Measurements from ENCODE around the gene ANXA3.

The ANXA3 gene

GRCh38 chr4:78644063-78644691 lies 92.6 kb downstream of the ANXA3 start:
- H3K4me3 ChIP-seq (ENCODE audit: low read depth, low read length): no peak overlapping the region
- no peak for TF ChIP-seq CTCF (IDR thresholded peaks at IDR 0.05; ENCODE audit: control insufficient read depth, extremely low read depth, insufficient read depth)

GRCh38 chr4:78644744-78645330 lies 93.3 kb downstream of the ANXA3 start:
- TF ChIP-seq CTCF (IDR thresholded peaks at IDR 0.05; ENCODE audit: control insufficient read depth, extremely low read depth, insufficient read depth): peak; percentile 63
- peak; percentile 42 for DNase-seq (ENCODE audit: low read depth)

More at GRCh38 chr4:78644063-78644691, 92.6 kb downstream of the ANXA3 start:
- no peak for DNase-seq (ENCODE audit: low read depth)

GRCh38 chr4:78645853-78646757 lies 94.5 kb downstream of the ANXA3 start:
- peak; percentile 86 for DNase-seq (ENCODE audit: low read depth)
- no peak overlapping the region for H3K4me3 ChIP-seq (ENCODE audit: low read depth, low read length)
- no peak for TF ChIP-seq CTCF (IDR thresholded peaks at IDR 0.05; ENCODE audit: control insufficient read depth, extremely low read depth, insufficient read depth)

More at GRCh38 chr4:78644744-78645330, 93.3 kb downstream of the ANXA3 start:
- H3K4me3 ChIP-seq (ENCODE audit: low read depth, low read length): no peak overlapping the region

GRCh38 chr4:78647272-78647671 lies 95.7 kb downstream of the ANXA3 start:
- DNase-seq (ENCODE audit: low read depth): no peak

GRCh38 chr4:78648640-78649363 lies 97.2 kb downstream of the ANXA3 start:
- no peak for TF ChIP-seq CTCF (IDR thresholded peaks at IDR 0.05; ENCODE audit: control insufficient read depth, extremely low read depth, insufficient read depth)
- no peak for DNase-seq (ENCODE audit: low read depth)
- no peak overlapping the region for H3K4me3 ChIP-seq (ENCODE audit: low read depth, low read length)

More at GRCh38 chr4:78647272-78647671, 95.7 kb downstream of the ANXA3 start:
- no peak for TF ChIP-seq CTCF (IDR thresholded peaks at IDR 0.05; ENCODE audit: control insufficient read depth, extremely low read depth, insufficient read depth)
- H3K4me3 ChIP-seq (ENCODE audit: low read depth, low read length): no peak overlapping the region
